HepG2 (cell line): ENCODE results near the gene VEGFA. TPM values are rescaled to one million over a fixed set of nuclear protein-coding genes. Genes with fewer than 3 reads are reported as not detected.

ENCODE experiments used
- E2F2 ChIP-seq: sonication (generic); formaldehyde crosslinking; IDR thresholded peaks from 2 replicates; pipeline ENCODE4 v1.4.0; 2020; ENCODE audit warnings: missing genetic modification reagents, borderline replicate concordance
- FUBP1 ChIP-seq: sonication (generic); formaldehyde crosslinking; IDR thresholded peaks from 2 replicates; pipeline ENCODE4 v1.5.1; 2020; ENCODE audit warnings: missing genetic modification reagents, mild to moderate bottlenecking, borderline replicate concordance
- HMGXB4 ChIP-seq, 2 experiments: sonication (generic) in 1 of 2; formaldehyde crosslinking in 1 of 2; IDR thresholded peaks; 2 replicates each; pipeline versions ENCODE4 v1.4.0 to v1.6.1; 2018 to 2020; ENCODE audit warnings: missing genetic modification reagents in 2 of 2, borderline replicate concordance in 1 of 2, low read depth in 1 of 2, mild to moderate bottlenecking in 1 of 2, missing biosample characterization in 1 of 2
- NPAS2 ChIP-seq: sonication (generic); formaldehyde crosslinking; IDR thresholded peaks from 2 replicates; pipeline ENCODE4 v1.8.0; 2022; ENCODE audit warnings: mild to moderate bottlenecking, missing genetic modification reagents, borderline replicate concordance
- PATZ1 ChIP-seq: sonication (generic); formaldehyde crosslinking; IDR thresholded peaks from 2 replicates; pipeline ENCODE4 v1.4.0; 2020; ENCODE audit warnings: missing genetic modification reagents
- SRSF9 ChIP-seq: fragments of 200-400 bp; formaldehyde crosslinking; IDR thresholded peaks from 2 replicates; pipeline ENCODE4 v1.6.1; 2018; ENCODE audit warnings: borderline replicate concordance, mild to moderate bottlenecking, low read depth, low read length; ENCODE audit not compliant: insufficient read depth, poor library complexity, severe bottlenecking
- TEAD2 ChIP-seq: sonication (generic); formaldehyde crosslinking; IDR thresholded peaks from 2 replicates; pipeline ENCODE4 v1.9.0; 2021; ENCODE audit warnings: missing genetic modification reagents
- ZBTB42 ChIP-seq: sonication (generic); formaldehyde crosslinking; IDR thresholded peaks from 2 replicates; pipeline ENCODE4 v1.5.0; 2020; ENCODE audit warnings: mild to moderate bottlenecking, missing genetic modification reagents
- ZNF282 ChIP-seq: fragments of 450-650 bp; IDR thresholded peaks from 2 replicates; pipeline ENCODE4 v1.6.1; 2018; ENCODE audit not compliant: partially characterized antibody
- ZNF609 ChIP-seq: sonication (generic); formaldehyde crosslinking; IDR thresholded peaks from 2 replicates; pipeline ENCODE4 v1.4.0; 2020; ENCODE audit warnings: mild to moderate bottlenecking, missing genetic modification reagents, borderline replicate concordance
- ZNF710 ChIP-seq: sonication (generic); formaldehyde crosslinking; IDR thresholded peaks from 2 replicates; pipeline ENCODE4 v1.5.0; 2020; ENCODE audit warnings: mild to moderate bottlenecking, missing genetic modification reagents, borderline replicate concordance
- ZNF773 ChIP-seq: sonication (generic); formaldehyde crosslinking; IDR thresholded peaks from 2 replicates; pipeline ENCODE4 v1.4.0; 2020; ENCODE audit warnings: missing genetic modification reagents, borderline replicate concordance
- polyA plus RNA-seq, 8 experiments: library from polyadenylated mRNA; depleted of rRNA in 3 of 8; stranded (reverse) in 7 of 8; unstranded in 1 of 8; fragments of >200 nt; fragmentation: Illumina TruSeq in 4 of 8; extraction: Trizol in 4 of 8; gene quantifications; 2 replicates each; pipeline versions ENCODE4 v1.2.1 to v1.2.3, GENCODE V29; 2011 to 2016; ENCODE audit warnings: low read depth in 4 of 8, missing spikeins in 1 of 8, mixed read lengths in 1 of 8; ENCODE audit not compliant: insufficient read depth in 1 of 8
- total RNA-seq, 5 experiments: library from RNA; depleted of rRNA; stranded (reverse); fragments of >200 nt; fragmentation: Illumina TruSeq; extraction: Trizol; gene quantifications; 2 replicates each; pipeline ENCODE4 v1.2.3, GENCODE V29; 2016; ENCODE audit warnings: low read depth in 1 of 5

Gene VEGFA
- total and polyA plus RNA-seq, 2 of the 13 experiments (the other 11 are each of a cell fraction or from before 2014, with no cell fraction given), result 68.1 to 629 TPM

- TF ChIP-seq E2F2 (CRISPR knock-in tag), result no peak
- TF ChIP-seq SRSF9, result no peak
- no peak for TF ChIP-seq ZNF710
- TF ChIP-seq HMGXB4 (CRISPR knock-in tag; IDR thresholded peaks at IDR 0.05; ENCODE audit: borderline replicate concordance in 1 of 2, low read depth in 1 of 2), result no peak
- no peak for TF ChIP-seq FUBP1 (CRISPR knock-in tag)
- TF ChIP-seq NPAS2 (CRISPR knock-in tag), result no peak
- TF ChIP-seq ZNF282, result no peak
- peak; percentile 39; the same call in 1 of the 2 replicates for TF ChIP-seq PATZ1 (CRISPR knock-in tag)
- 0 out of 2 replicates have a peak, but pooled peaks have one; percentile 30 for TF ChIP-seq ZNF609
- no peak for TF ChIP-seq ZNF773 (CRISPR knock-in tag)
- TF ChIP-seq ZBTB42, result no peak
- no peak for TF ChIP-seq TEAD2 (CRISPR knock-in tag)
Measured at GRCh38 chr6:43733471-43734293, 36.3 kb upstream of the VEGFA start (continued).
